C4-2B (cell line): Measurements from ENCODE around the gene SEMA3F.

ENCODE experiments used
- H3K27ac ChIP-seq: fragments of 450-650 bp; 2 replicates; pipeline ENCODE4 v1.5.1; 2017
- CTCF ChIP-seq: fragments of 450-650 bp; conservative IDR thresholded peaks from 2 replicates; pipeline ENCODE4 v1.5.1; 2017; ENCODE audit warnings: mild to moderate bottlenecking
- ZFX ChIP-seq: fragments of 450-650 bp; IDR thresholded peaks from 2 replicates; pipeline ENCODE4 v1.6.1; 2017

The SEMA3F gene

GRCh38 chr3:50133283-50133615, 21.9 kb upstream of the SEMA3F start:
- H3K27ac ChIP-seq: no peak overlapping the region
- TF ChIP-seq ZFX (no peak), CTCF (no peak)

DNA sequence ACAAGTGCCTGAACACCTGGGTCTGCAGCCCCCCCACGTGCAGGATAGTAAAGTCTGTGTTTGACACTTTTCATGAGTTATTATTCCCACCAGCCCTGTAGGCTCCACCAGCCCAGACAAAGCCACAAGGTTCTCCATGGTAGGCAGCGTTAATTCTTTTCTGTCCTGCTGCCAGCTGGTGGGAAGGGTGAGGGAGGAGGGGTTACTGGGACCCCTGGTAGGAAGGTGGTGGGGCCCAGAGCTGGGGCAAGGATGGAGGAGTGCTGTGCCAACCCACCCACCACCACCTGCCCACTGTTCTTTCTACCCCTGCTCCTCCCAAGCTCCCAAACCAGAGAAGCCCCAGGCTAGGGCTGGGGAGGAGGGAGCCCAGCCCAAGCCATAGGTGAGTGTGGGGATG, 20.8 kb upstream of the SEMA3F start:
- TF ChIP-seq ZFX (no peak), CTCF (no peak)
- no peak overlapping the region for H3K27ac ChIP-seq

DNA sequence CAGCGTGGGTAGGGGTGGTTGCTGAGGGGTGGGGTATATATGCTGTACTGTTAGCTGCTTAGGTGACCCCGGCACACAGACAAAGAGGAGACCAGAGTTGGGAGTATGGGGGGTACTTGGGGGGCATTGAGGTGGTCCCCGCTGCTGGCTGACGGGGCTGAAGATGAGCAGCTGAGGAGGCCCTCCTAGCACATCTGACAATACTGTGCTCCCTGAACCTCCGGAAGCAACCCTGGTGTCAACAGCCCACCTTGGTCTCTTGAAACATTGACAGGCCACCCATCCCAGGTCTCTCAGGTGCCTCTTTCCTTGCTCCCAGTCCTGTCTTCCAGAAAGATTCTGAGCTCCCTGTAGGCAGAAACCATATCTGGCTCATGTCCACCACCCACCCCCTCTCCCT, 19.2 kb upstream of the SEMA3F start:
- H3K27ac ChIP-seq: no peak overlapping the region
- no peak for TF ChIP-seq CTCF
- TF ChIP-seq ZFX: no peak

DNA sequence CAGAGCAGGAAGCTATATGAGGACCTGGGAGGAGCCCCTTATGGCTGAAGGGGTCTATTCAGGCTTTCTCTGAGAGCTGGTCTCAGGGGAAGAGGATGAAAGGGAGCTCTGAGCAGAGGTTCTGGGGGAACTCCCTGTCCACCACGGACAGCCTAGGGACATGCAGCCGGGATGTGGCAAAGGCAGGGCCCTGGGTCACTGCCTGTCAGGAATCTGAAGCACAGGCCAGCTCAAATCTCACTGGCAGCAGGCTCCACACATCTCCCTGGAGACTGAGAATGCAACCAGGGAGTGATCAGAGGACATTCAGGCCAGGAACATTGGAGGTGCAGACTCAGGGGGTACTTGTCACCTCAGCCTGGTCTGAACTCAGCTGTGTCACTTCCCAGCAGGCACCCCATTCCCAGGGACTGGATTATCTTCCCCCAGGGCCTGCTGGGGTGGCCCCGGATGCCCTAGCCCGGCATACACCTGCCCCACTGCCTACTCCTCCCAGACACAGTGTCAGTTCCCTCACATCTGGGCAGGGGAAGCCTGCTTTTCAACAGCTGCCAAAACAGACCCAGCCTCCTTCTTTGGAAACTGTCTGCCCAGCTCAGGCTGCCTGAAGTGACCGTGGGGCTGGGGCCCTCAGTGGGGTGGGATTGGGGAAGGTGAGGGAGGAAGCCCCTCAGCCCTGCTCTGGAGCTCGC, 18.3 kb upstream of the SEMA3F start:
- TF ChIP-seq ZFX: no peak
- no peak for TF ChIP-seq CTCF
- no peak overlapping the region for H3K27ac ChIP-seq

DNA sequence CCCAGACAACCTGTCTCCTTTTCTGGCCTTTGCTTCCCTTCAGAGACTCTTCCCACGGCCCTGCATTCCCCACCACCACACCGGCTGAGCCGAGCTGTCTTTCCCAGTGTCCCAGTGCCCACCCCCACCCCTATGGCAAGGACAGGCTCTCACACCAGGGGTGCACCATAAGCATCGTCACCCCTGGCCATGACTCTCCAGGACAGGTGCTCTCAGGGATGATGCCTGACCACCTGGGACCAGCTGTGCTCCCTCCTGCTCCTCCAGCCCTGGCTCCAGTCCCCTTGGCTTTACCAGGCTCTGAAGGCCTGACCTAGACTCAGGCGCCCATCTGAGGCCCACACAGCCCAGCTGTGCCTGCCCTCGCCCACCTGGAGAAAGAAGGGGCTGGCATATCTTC, 17.6 kb upstream of the SEMA3F start:
- H3K27ac ChIP-seq: no peak overlapping the region

GRCh38 chr3:50138266-50139200, 16.6 kb upstream of the SEMA3F start:
- TF ChIP-seq CTCF: no peak
- TF ChIP-seq ZFX: no peak
- no peak overlapping the region for H3K27ac ChIP-seq

More for the DNA sequence above, 17.6 kb upstream of the SEMA3F start:
- no peak for TF ChIP-seq ZFX
- TF ChIP-seq CTCF: no peak

GRCh38 chr3:50139308-50139707, 15.8 kb upstream of the SEMA3F start:
- no peak overlapping the region for H3K27ac ChIP-seq
- TF ChIP-seq ZFX (no peak), CTCF (no peak)
